Adrenal gland (tissue), 5 donors: ENCODE data around the gene NAT8L.

ENCODE experiments used
- POLR2A ChIP-seq, 2 donors: fragments of 450-650 bp; IDR thresholded peaks; one replicate each; pipeline ENCODE4 v1.6.1; 2017; ENCODE audit warnings: antibody characterized with exemption in 2 of 2, mild to moderate bottlenecking in 2 of 2, moderate library complexity in 1 of 2
- TF ChIP-seq, protein P1 (sequence below), 6 experiments: fragments of 450-650 bp in 4 of 6; fragments of 200-600 bp in 2 of 6; sonication (generic) in 1 of 6; IDR thresholded peaks; 1 replicate in 5 of 6; 2 replicates in 1 of 6; pipeline versions ENCODE4 v1.5.1 to v1.8.0; 2016 to 2021; ENCODE audit warnings: antibody characterized with exemption in 6 of 6, mild to moderate bottlenecking in 2 of 6, moderate library complexity in 1 of 6
- donor health status: DM: no; HTN: no; CAD: no.

DNA sequence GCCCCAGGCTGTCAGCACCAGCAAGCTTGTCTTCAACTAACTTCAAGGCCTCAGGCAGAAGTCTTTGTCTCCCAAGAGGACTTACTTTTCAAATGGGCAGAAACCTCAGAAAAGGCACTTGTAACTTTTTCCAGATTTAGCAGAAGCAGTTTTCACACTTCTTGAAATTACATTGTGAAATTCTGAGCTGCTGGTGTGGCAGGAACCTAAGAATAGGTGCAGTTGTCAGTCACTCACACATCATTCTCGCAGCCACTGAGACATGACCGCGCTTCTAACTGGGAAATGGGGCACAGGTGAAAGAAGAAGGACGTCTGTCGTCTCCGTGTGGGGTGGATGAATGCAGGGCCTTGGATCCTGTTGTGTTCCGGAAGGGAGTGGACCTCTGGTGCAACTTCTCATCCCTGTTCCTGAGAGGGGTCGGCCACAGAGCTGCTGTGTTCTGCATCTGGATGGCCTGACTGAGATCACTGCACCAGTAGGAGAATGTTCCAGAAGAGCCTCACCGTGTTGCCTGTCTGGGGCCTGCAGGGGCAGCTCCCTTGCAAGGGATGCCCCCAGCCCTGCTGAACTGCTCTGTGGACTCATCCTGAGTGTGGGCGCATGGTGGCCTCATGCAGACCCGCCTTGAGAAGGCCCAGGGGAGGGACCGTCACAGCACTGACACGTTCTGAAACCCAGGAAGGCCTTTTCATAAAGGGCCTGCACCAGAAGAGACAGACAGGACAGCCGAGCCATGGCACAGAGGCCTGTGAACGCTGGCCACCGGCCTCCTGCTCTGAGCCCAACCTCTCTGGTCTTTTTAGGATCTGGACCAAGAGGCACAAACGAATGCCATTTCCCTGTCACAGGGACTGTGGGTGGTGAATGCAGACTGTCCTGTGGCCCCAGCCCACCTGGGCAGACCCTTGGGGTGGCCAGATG is 18.7 kb downstream of the NAT8L start:
- TF ChIP-seq, protein P1, sequence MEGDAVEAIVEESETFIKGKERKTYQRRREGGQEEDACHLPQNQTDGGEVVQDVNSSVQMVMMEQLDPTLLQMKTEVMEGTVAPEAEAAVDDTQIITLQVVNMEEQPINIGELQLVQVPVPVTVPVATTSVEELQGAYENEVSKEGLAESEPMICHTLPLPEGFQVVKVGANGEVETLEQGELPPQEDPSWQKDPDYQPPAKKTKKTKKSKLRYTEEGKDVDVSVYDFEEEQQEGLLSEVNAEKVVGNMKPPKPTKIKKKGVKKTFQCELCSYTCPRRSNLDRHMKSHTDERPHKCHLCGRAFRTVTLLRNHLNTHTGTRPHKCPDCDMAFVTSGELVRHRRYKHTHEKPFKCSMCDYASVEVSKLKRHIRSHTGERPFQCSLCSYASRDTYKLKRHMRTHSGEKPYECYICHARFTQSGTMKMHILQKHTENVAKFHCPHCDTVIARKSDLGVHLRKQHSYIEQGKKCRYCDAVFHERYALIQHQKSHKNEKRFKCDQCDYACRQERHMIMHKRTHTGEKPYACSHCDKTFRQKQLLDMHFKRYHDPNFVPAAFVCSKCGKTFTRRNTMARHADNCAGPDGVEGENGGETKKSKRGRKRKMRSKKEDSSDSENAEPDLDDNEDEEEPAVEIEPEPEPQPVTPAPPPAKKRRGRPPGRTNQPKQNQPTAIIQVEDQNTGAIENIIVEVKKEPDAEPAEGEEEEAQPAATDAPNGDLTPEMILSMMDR (IDR thresholded peaks at IDR 0.05), result no peak
- TF ChIP-seq POLR2A (IDR thresholded peaks at IDR 0.05), result no peak
